Heart right ventricle (tissue), 16 donors: ENCODE measurements around the gene DHTKD1. TPM values are rescaled to one million over a fixed set of nuclear protein-coding genes. Genes with fewer than 3 reads are reported as not detected.

Source experiments
- ATAC-seq, 8 donors: fragments of 200-7000 bp; cut with Tn5 transposase; one replicate each; pipeline ENCODE4 v1.9.1; 2020; ENCODE audit warnings: mild to moderate bottlenecking in 8 of 8, moderate library complexity in 8 of 8, moderate number of reproducible peaks in 1 of 8
- DNase-seq, 2 donors: peaks; one replicate each; pipeline ENCODE4 v3.0.0-alpha.2; 2020
- H3K27ac ChIP-seq, 10 donors: fragments of 200-600 bp; sonication (generic) in 2 of 10; one replicate each; pipeline versions ENCODE4 v1.5.0 to v1.8.0; 2020 to 2022; ENCODE audit warnings: mild to moderate bottlenecking in 3 of 10
- H3K27me3 ChIP-seq, 7 donors: fragments of 200-600 bp; one replicate each; pipeline ENCODE4 v1.8.0; 2021 to 2022; ENCODE audit warnings: mild to moderate bottlenecking in 2 of 7
- H3K36me3 ChIP-seq, 9 donors: fragments of 200-600 bp; sonication (generic) in 1 of 9; one replicate each; pipeline versions ENCODE4 v1.5.0 to v1.8.0; 2020 to 2022; ENCODE audit warnings: mild to moderate bottlenecking in 2 of 9
- H3K4me1 ChIP-seq, 9 donors: fragments of 200-600 bp; sonication (generic) in 1 of 9; one replicate each; pipeline versions ENCODE4 v1.5.0 to v1.8.0; 2020 to 2022; ENCODE audit warnings: mild to moderate bottlenecking in 4 of 9
- H3K4me3 ChIP-seq, 10 donors: fragments of 200-600 bp; sonication (generic) in 2 of 10; one replicate each; pipeline versions ENCODE4 v1.5.0 to v1.8.0; 2020 to 2022; ENCODE audit warnings: mild to moderate bottlenecking in 7 of 10, moderate library complexity in 2 of 10
- H3K9me3 ChIP-seq, 11 donors: fragments of 200-600 bp in 10 of 11; sonication (generic) in 2 of 11; one replicate each; pipeline versions ENCODE4 v1.5.0 to v1.8.0; 2013 to 2022; ENCODE audit warnings: mild to moderate bottlenecking in 2 of 11, control low read depth in 1 of 11, moderate library complexity in 1 of 11
- CTCF ChIP-seq, 9 donors: fragments of 200-600 bp; sonication (generic) in 2 of 9; IDR thresholded peaks; one replicate each; pipeline versions ENCODE4 v1.5.0 to v1.8.0; 2021 to 2022; ENCODE audit warnings: antibody characterized with exemption in 9 of 9, mild to moderate bottlenecking in 5 of 9, moderate library complexity in 1 of 9
- WGBS, 2 donors: extraction: QIAGEN DNeasy Blood & Tissue Kit; methylation state at CpG; one replicate each; pipeline ENCODE4 v1.1.7; 2013; ENCODE audit warnings: inconsistent platforms in 1 of 2; 5-methylcytosine and 5-hydroxymethylcytosine counted together
- intact Hi-C, 10 donors: fragments of 100-400 bp; cut with DNase I; formaldehyde crosslinking; loops; one replicate each; pipeline versions ENCODE4 v1.11.1 to v1.14.2; 2022
- polyA plus RNA-seq, 2 donors: library from polyadenylated mRNA; stranded (reverse); fragments of 200-250 nt; gene quantifications; one replicate each; pipeline ENCODE4 v1.2.3, GENCODE V29; 2013
- total RNA-seq, 10 donors: library from RNA; stranded (reverse); fragmentation: NEBNext Ultra II Directional in 3 of 10; extraction: Animal tissue kit (Norgen Biotek cat#: 25700) in 3 of 10; gene quantifications; one replicate each; pipeline versions ENCODE4 v1.2.1 to v1.2.4, GENCODE V29; 2021 to 2023
- donor health status: Arrhythmogenic right ventricular cardiomyopathy.
- donor health status: ischemic (EF 13 %, LVEDD 7.1; RV severe dilation, severe dysfunction).
- donor health status: healthy with polysubstance abuse.
- donor health status: DM: no; HTN: yes; CAD: no.
- donor health status: DM: no; HTN: no; CAD: no.
- donor health status: ischemic (EF 25% LVEDD 6.9; RV normal size, moderate dysfunction).
- donor health status: ischemic (EF 25% LVEDD 5.7; RV mildly dilated, moderate dysfunction).
- donor health status: healthy.
- donor health status: DM: yes; HTN: yes; CAD: no.
- donor health status: Ischemic cardiomyopathy.
- donor health status: ischemic (EF 35%, LVEDD 5.7; RV mildly dilated, moderate dysfunction).
- donor health status: nonischemic (EF 11% LVEDD 7.7; RV severe dilation, severe dysfunction).
- donor health status: DM: yes; HTN: yes; CAD: no.
- donor health status: PGD.
- donor health status: ischemic (EF 29% LVEDD 5.4; RV normal size, mild dysfunction).
- donor health status: nonischemic (EF 23%, LVEDD 6.1; RV moderate dilation, normal function).

The DHTKD1 gene
- total and polyA plus RNA-seq, 12 donors, result 10.8 to 44.0 (median 30.7) TPM

- Histone ChIP-seq H3K4me3 (no peak overlapping the region), H3K27ac (no peak overlapping the region), H3K36me3 (no peaks in the 10 kb centered on the region), H3K9me3 (no peaks in the 10 kb centered on the region), H3K27me3 (peaks cover 0 to 4% (median 0%) of the 10 kb centered on the region in 7 donors), H3K4me1 (peaks cover 0 to 22% (median 14%) of the 10 kb centered on the region in 9 donors)
- 80 to 81% methylated on average over 5 of the region's 5 CpGs for WGBS, 2 donors
- no peak for DNase-seq
- no peak for ATAC-seq
- intact Hi-C loops, result no loop called here
- no peak for TF ChIP-seq CTCF (IDR thresholded peaks at IDR 0.05)
Measured at GRCh38 chr10:12045596-12045995, 23.2 kb upstream of the DHTKD1 start.

GRCh38 chr10:12048547-12048946 is 20.2 kb upstream of the DHTKD1 start:
- DNase-seq, result no peak
- WGBS, 2 donors, result 69 to 88% methylated on average over 8 of the region's 8 CpGs
- no peak for ATAC-seq
- Histone ChIP-seq H3K27me3 (peaks cover 0 to 4% (median 0%) of the 10 kb centered on the region in 7 donors), H3K4me1 (peaks cover 0 to 28% (median 3%) of the 10 kb centered on the region in 9 donors), H3K9me3 (no peaks in the 10 kb centered on the region), H3K36me3 (no peaks in the 10 kb centered on the region), H3K27ac (no peak overlapping the region), H3K4me3 (no peak overlapping the region)
- intact Hi-C loops, result no loop called here
- TF ChIP-seq CTCF (IDR thresholded peaks at IDR 0.05), result no peak

GRCh38 chr10:12050528-12050927 is 18.2 kb upstream of the DHTKD1 start:
- DNase-seq, result no peak
- intact Hi-C loops, result no loop called here
- TF ChIP-seq CTCF (IDR thresholded peaks at IDR 0.05), result no peak
- H3K36me3 ChIP-seq, result no peaks in the 10 kb centered on the region
- H3K9me3 ChIP-seq, result no peaks in the 10 kb centered on the region
- no peak for ATAC-seq
- peak overlapping the region in 1 of 10 donors; percentile 61 for H3K27ac ChIP-seq
- H3K27me3 ChIP-seq, result peaks cover 0 to 4% (median 0%) of the 10 kb centered on the region in 7 donors
- peaks cover 0 to 33% (median 0%) of the 10 kb centered on the region in 9 donors for H3K4me1 ChIP-seq
- no peak overlapping the region for H3K4me3 ChIP-seq

GRCh38 chr10:12051241-12051640 is 17.5 kb upstream of the DHTKD1 start:
- Histone ChIP-seq H3K27me3 (peaks cover 0 to 4% (median 0%) of the 10 kb centered on the region in 7 donors), H3K27ac (peak overlapping the region in 1 of 10 donors; percentile 61), H3K9me3 (no peaks in the 10 kb centered on the region), H3K4me1 (peaks cover 0 to 33% (median 0%) of the 10 kb centered on the region in 9 donors), H3K36me3 (no peaks in the 10 kb centered on the region), H3K4me3 (no peak overlapping the region)
- DNase-seq, result no peak
- TF ChIP-seq CTCF (IDR thresholded peaks at IDR 0.05), result no peak
- ATAC-seq, result peak in 1 of 8 donors; percentile 50
- intact Hi-C loops, result no loop called here
- 52 to 72% methylated on average over 4 of the region's 4 CpGs for WGBS, 2 donors
